GM12891 (cell line): ENCODE data around the gene SLC35C1. TPM values are rescaled to one million over a fixed set of nuclear protein-coding genes. Genes with fewer than 3 reads are reported as not detected.

Experiments
- DNase-seq: peaks from one replicate; pipeline ENCODE4 v3.0.0; 2011; ENCODE audit warnings: low spot score; ENCODE audit not compliant: insufficient read length
- FAIRE-seq: peaks from 2 replicates; lab custom pipeline; 2011; peaks lifted over from hg19 to GRCh38; lab: Jason Lieb, UNC
- PAX5 ChIP-seq: IDR thresholded peaks from 2 replicates; pipeline ENCODE4 v1.6.1; 2011; ENCODE audit warnings: low read length, moderate library complexity, mild to moderate bottlenecking; ENCODE audit not compliant: insufficient read depth, severe bottlenecking
- POLR2A ChIP-seq: IDR thresholded peaks from 2 replicates; pipeline ENCODE4 v1.6.1; 2011; ENCODE audit warnings: low read depth, low read length, control low read depth
- POLR2AphosphoS5 ChIP-seq: IDR thresholded peaks from 2 replicates; pipeline ENCODE4 v1.6.1; 2011; ENCODE audit warnings: low read depth, low read length, control low read depth
- POU2F2 ChIP-seq: IDR thresholded peaks from 2 replicates; pipeline ENCODE4 v1.6.1; 2011; ENCODE audit warnings: low read depth, mild to moderate bottlenecking, control low read depth, low read length, moderate library complexity
- SPI1 ChIP-seq: IDR thresholded peaks from 2 replicates; pipeline ENCODE4 v1.6.1; 2011; ENCODE audit warnings: low read depth, low read length, control low read depth
- TAF1 ChIP-seq: IDR thresholded peaks from 2 replicates; pipeline ENCODE4 v1.6.1; 2011; ENCODE audit warnings: low read depth, low read length, control low read depth
- polyA plus RNA-seq: library from polyadenylated mRNA; unstranded; fragments of >200 nt; gene quantifications from one replicate; pipeline ENCODE4 v1.2.1, GENCODE V29; 2012; ENCODE audit warnings: low read depth, missing spikeins, inconsistent platforms; ENCODE audit not compliant: missing spikeins

Gene SLC35C1
- polyA plus RNA-seq = 4.0 TPM

GRCh38 chr11:45804761-45805304 lies at the start of gene SLC35C1:
Gene SLC35C1, plus strand, starts transcription at chr11:45805149. Its CDS starts 653 bp downstream, at chr11:45805802.
- TF ChIP-seq POLR2AphosphoS5 = peak; percentile 45; the same call in 1 of the 2 replicates
- peak; percentile 63; the same call in 1 of the 2 replicates for TF ChIP-seq POLR2A
- TF ChIP-seq SPI1 = peak; percentile 44; the same call in 1 of the 2 replicates
- TF ChIP-seq PAX5 = no peak
- peak; percentile 99 for DNase-seq
- FAIRE-seq = peak; percentile 89

- FAIRE-seq (no peak), DNase-seq (no peak)
- no peak for TF ChIP-seq POLR2A
- TF ChIP-seq TAF1 = no peak
- no peak for TF ChIP-seq POU2F2
- no peak for TF ChIP-seq PAX5
- no peak for TF ChIP-seq POLR2AphosphoS5
- TF ChIP-seq SPI1 = no peak
These were observed 49.6 kb upstream of the SLC35C1 start for GRCh38 chr11:45755281-45755859.

- TF ChIP-seq TAF1 (no peak), PAX5 (no peak), POU2F2 (no peak), POLR2A (no peak), POLR2AphosphoS5 (no peak), SPI1 (no peak)
- FAIRE-seq (no peak), DNase-seq (no peak)
These were observed 48.5 kb upstream of the SLC35C1 start for GRCh38 chr11:45756384-45757010.

GRCh38 chr11:45757672-45758071 lies 47.3 kb upstream of the SLC35C1 start:
- no peak for FAIRE-seq

GRCh38 chr11:45761659-45762058 lies 43.3 kb upstream of the SLC35C1 start:
- DNase-seq = no peak
- no peak for TF ChIP-seq PAX5
- no peak for TF ChIP-seq TAF1
- TF ChIP-seq POU2F2 = no peak
- no peak for TF ChIP-seq SPI1
- TF ChIP-seq POLR2A = no peak
- no peak for TF ChIP-seq POLR2AphosphoS5
- no peak for FAIRE-seq

More at GRCh38 chr11:45757672-45758071, 47.3 kb upstream of the SLC35C1 start:
- TF ChIP-seq SPI1 = 0 out of 2 replicates have a peak, but pooled peaks have one; percentile 16
- no peak for TF ChIP-seq POLR2AphosphoS5
- no peak for DNase-seq

GRCh38 chr11:45765107-45765668 lies 39.8 kb upstream of the SLC35C1 start:
- FAIRE-seq = no peak
- no peak for DNase-seq
- TF ChIP-seq POLR2A (no peak), TAF1 (no peak), POU2F2 (no peak), PAX5 (no peak), SPI1 (no peak)

GRCh38 chr11:45765836-45766235 lies 39.1 kb upstream of the SLC35C1 start:
- no peak for TF ChIP-seq POU2F2
- TF ChIP-seq PAX5 = no peak
- TF ChIP-seq SPI1 = no peak
- no peak for TF ChIP-seq POLR2AphosphoS5
- no peak for TF ChIP-seq TAF1
- TF ChIP-seq POLR2A = no peak
- no peak for FAIRE-seq

GRCh38 chr11:45766469-45766868 lies 38.5 kb upstream of the SLC35C1 start:
- DNase-seq (no peak), FAIRE-seq (no peak)
- TF ChIP-seq PAX5 = no peak
- TF ChIP-seq TAF1 = no peak
- TF ChIP-seq POLR2A = no peak
- no peak for TF ChIP-seq POLR2AphosphoS5
- TF ChIP-seq SPI1 = no peak
- TF ChIP-seq POU2F2 = no peak

More at GRCh38 chr11:45765836-45766235, 39.1 kb upstream of the SLC35C1 start:
- no peak for DNase-seq

GRCh38 chr11:45768486-45768885 lies 36.5 kb upstream of the SLC35C1 start:
- DNase-seq (no peak), FAIRE-seq (no peak)
- TF ChIP-seq POLR2A (no peak), SPI1 (no peak), POU2F2 (no peak), POLR2AphosphoS5 (no peak), TAF1 (no peak), PAX5 (no peak)

GRCh38 chr11:45769960-45770359 lies 35.0 kb upstream of the SLC35C1 start:
- no peak for DNase-seq
- no peak for FAIRE-seq
- no peak for TF ChIP-seq POU2F2
- no peak for TF ChIP-seq POLR2AphosphoS5
- no peak for TF ChIP-seq POLR2A
- TF ChIP-seq SPI1 = no peak
- no peak for TF ChIP-seq PAX5
- no peak for TF ChIP-seq TAF1
